Measurements from ENCODE around the gene CCNK. TPM values are rescaled to one million over a fixed set of nuclear protein-coding genes. Genes with fewer than 3 reads are reported as not detected.

Gene CCNK
- polyA plus RNA-seq, 2 of the 4 experiments (the other 2 are of a cell fraction): 22.7 to 46.6 TPM

GRCh38 chr14:99552021-99552553 is 70.9 kb downstream of the CCNK start (continued):
- TF ChIP-seq HMGXB4 (CRISPR knock-in tag; IDR thresholded peaks at IDR 0.05; ENCODE audit: borderline replicate concordance): no peak
- no peak for TF ChIP-seq MAFK (IDR thresholded peaks at IDR 0.05; ENCODE audit: partially characterized antibody)

DNA sequence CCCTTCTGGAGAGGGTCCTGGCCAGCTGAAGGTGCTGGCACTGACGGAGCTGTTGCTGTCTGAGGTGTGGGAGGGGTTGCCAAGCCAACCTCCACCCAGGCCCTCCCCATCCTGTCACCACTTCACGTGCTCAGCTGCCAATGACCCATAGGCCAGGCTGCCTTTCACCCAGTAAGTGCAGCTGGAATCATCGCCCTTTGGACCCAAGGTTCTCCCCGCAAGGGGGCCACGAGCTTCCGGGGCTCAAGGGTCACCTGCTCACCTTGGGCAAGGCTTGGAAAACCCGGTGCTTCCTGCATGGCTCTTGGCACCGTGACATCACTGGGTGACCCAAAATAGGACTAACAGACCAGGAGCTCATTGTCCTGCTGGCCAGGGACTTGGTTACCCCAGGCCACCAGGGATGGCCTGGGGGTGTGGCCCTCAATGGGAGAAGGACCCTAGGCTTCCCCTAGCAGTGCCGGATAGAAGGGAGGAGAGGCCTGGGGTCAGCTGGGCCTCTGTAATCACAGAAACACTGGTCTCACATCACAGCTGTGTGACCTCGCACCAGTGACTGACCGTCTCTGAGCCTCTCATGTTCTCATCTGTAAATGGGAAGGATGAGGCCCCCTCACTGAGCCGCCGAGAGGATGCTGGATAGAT is 71.5 kb downstream of the CCNK start:
- ATAC-seq (no peak), DNase-seq (ENCODE audit: low read depth in 1 of 2, low spot score in 1 of 2) (no peak), FAIRE-seq (no peak)
- Histone ChIP-seq H3K4me2 (0 out of 3 replicates have a peak overlapping the region, but pooled peaks have one; percentile 1), H3K9me3 (no peaks in the 10 kb centered on the region), H3K27ac (peak overlapping the region in 1 of 2 experiments; percentile 7; a peak in 1 of 6 replicates), H3K4me3 (no peak overlapping the region), H3K4me1 (peaks cover 40% of the 10 kb centered on the region)
- 70% methylated on average over 10 of the region's 13 CpGs for WGBS (ENCODE audit: missing lambda C conversion rate)
- ChIA-PET POLR2A (no interaction called here), CTCF (interaction anchor here (1.0 to 3.6 kb wide), 6 partner anchors 10 to 76 kb away, joined by 3 to 17 read pairs (median 6); no protein-coding TSS in a partner anchor)
- TF ChIP-seq EHMT2 (IDR thresholded peaks at IDR 0.05; ENCODE audit: low read depth) (no peak), ZFP36 (IDR thresholded peaks at IDR 0.05; ENCODE audit: borderline replicate concordance, partially characterized antibody) (peak; percentile 35)

DNA sequence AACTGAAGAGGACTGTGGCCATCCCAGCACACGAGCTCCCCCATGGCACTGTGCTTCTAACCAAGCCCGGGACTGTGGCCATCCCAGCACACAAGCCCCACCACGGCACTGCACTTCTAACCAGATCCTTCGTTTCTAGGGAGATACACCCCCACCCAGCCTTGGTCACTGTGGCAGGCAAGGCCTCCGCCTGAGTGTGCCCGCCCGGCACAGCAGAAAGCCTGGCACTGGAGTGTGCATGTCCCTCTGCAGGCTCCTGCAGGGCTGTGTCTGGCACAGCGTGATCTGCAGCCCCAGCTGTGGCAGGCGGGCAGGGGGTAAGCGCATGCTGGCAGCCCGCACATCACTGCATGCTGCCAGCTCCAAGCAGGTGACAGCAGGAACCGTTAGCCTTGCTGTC is 73.0 kb downstream of the CCNK start:
- DNase-seq (ENCODE audit: low read depth in 1 of 2, low spot score in 1 of 2) (no peak), FAIRE-seq (no peak), ATAC-seq (peak in 1 of 2 experiments; percentile 48; a peak in 3 of 6 replicates)
- Histone ChIP-seq H3K4me2 (peak overlapping the region; percentile 59), H3K9me3 (no peaks in the 10 kb centered on the region), H3K4me1 (peaks cover 40% of the 10 kb centered on the region), H3K27ac (peak overlapping the region; percentile 44 to 60; a peak in 4 of 6 replicates), H3K4me3 (no peak overlapping the region)
- POLR2A ChIA-PET: interaction anchor here (0.9 kb wide), 1 partner anchor 49 kb away, joined by 3 read pairs; no protein-coding TSS in a partner anchor
- CTCF ChIA-PET: interaction anchor here (0.7 to 3.6 kb wide), 9 partner anchors 8 to 332 kb away, joined by 3 to 17 read pairs (median 4); partner anchors contain the start of gene CCDC85C
- WGBS (ENCODE audit: missing lambda C conversion rate): 40% methylated on average over 3 of the region's 12 CpGs
- TF ChIP-seq ZNF302 (CRISPR knock-in tag; IDR thresholded peaks at IDR 0.05) (no peak), ZSCAN20 (CRISPR knock-in tag; IDR thresholded peaks at IDR 0.05) (no peak), TP53 (CRISPR knock-in tag; IDR thresholded peaks at IDR 0.05) (no peak), FOXS1 (CRISPR knock-in tag; IDR thresholded peaks at IDR 0.05) (no peak), CHD4 (IDR thresholded peaks at IDR 0.05; ENCODE audit: borderline replicate concordance) (no peak), RAD21 (conservative IDR thresholded peaks at IDR 0.05 in 1 of 2, IDR thresholded peaks at IDR 0.05 in 1 of 2) (no peak), EHMT2 (IDR thresholded peaks at IDR 0.05; ENCODE audit: low read depth) (no peak), EP300 (IDR thresholded peaks at IDR 0.05) (no peak), CHD2 (IDR thresholded peaks at IDR 0.05; ENCODE audit: low read length, partially characterized antibody) (no peak), HOXB5 (CRISPR knock-in tag; IDR thresholded peaks at IDR 0.05) (no peak), KDM5A (IDR thresholded peaks at IDR 0.05) (no peak), JUNB (IDR thresholded peaks at IDR 0.05) (no peak), HEYL (CRISPR knock-in tag; IDR thresholded peaks at IDR 0.05) (no peak)

GRCh38 chr14:99554757-99555531 is 73.7 kb downstream of the CCNK start:
- 58% methylated on average over 9 of the region's 9 CpGs for WGBS (ENCODE audit: missing lambda C conversion rate)
- Histone ChIP-seq H3K9me3 (no peaks in the 10 kb centered on the region), H3K4me3 (no peak overlapping the region), H3K4me2 (peak overlapping the region; percentile 59), H3K27ac (peak overlapping the region; percentile 44 to 60; a peak in 5 of 6 replicates), H3K4me1 (peaks cover 33% of the 10 kb centered on the region)
- FAIRE-seq (no peak), DNase-seq (ENCODE audit: low read depth in 1 of 2, low spot score in 1 of 2) (peak in 1 of 2 experiments; percentile 57), ATAC-seq (peak; percentile 53 to 71; a peak in 4 of 6 replicates)
- ChIA-PET CTCF (interaction anchor here (0.5 to 3.6 kb wide), 12 partner anchors 8 to 332 kb away, joined by 3 to 17 read pairs (median 4); partner anchors contain the start of gene CCDC85C), POLR2A (interaction anchor here (0.9 kb wide), 1 partner anchor 48 kb away, joined by 3 read pairs; no protein-coding TSS in a partner anchor)
- TF ChIP-seq ZSCAN20 (CRISPR knock-in tag; IDR thresholded peaks at IDR 0.05): no peak
- peak; percentile 57 for TF ChIP-seq ZFP36 (IDR thresholded peaks at IDR 0.05; ENCODE audit: borderline replicate concordance, partially characterized antibody)
- TF ChIP-seq CHD4 (IDR thresholded peaks at IDR 0.05; ENCODE audit: borderline replicate concordance): no peak
- no peak for TF ChIP-seq CEBPB (IDR thresholded peaks at IDR 0.05)
- no peak for TF ChIP-seq CBX2 (IDR thresholded peaks at IDR 0.05; ENCODE audit: borderline replicate concordance, low read depth)
- TF ChIP-seq, protein P1, sequence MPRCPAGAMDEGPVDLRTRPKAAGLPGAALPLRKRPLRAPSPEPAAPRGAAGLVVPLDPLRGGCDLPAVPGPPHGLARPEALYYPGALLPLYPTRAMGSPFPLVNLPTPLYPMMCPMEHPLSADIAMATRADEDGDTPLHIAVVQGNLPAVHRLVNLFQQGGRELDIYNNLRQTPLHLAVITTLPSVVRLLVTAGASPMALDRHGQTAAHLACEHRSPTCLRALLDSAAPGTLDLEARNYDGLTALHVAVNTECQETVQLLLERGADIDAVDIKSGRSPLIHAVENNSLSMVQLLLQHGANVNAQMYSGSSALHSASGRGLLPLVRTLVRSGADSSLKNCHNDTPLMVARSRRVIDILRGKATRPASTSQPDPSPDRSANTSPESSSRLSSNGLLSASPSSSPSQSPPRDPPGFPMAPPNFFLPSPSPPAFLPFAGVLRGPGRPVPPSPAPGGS (IDR thresholded peaks at IDR 0.05): no peak
- no peak for TF ChIP-seq GATA3 (IDR thresholded peaks at IDR 0.05; ENCODE audit: borderline replicate concordance)
- TF ChIP-seq CBX8 (IDR thresholded peaks at IDR 0.05): no peak
- TF ChIP-seq FOXS1 (CRISPR knock-in tag; IDR thresholded peaks at IDR 0.05): no peak
- TF ChIP-seq KDM1A (IDR thresholded peaks at IDR 0.05; ENCODE audit: low read depth): 0 out of 2 replicates have a peak, but pooled peaks have one; percentile 48
- TF ChIP-seq, protein P2, sequence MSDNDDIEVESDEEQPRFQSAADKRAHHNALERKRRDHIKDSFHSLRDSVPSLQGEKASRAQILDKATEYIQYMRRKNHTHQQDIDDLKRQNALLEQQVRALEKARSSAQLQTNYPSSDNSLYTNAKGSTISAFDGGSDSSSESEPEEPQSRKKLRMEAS (IDR thresholded peaks at IDR 0.05): no peak; the same call in 1 of the 2 replicates
